ENCODE measurements around the gene ASTN2.

- TF ChIP-seq CTCF (IDR thresholded peaks at IDR 0.05) = no peak
- no peak for TF ChIP-seq EP300 (IDR thresholded peaks at IDR 0.05; ENCODE audit: low read depth)
- TF ChIP-seq POLR2AphosphoS5 (IDR thresholded peaks at IDR 0.05) = no peak
These were observed 397.4 kb downstream of the ASTN2 start for GRCh38 chr9:117017414-117017985.

Measured in transverse colon (tissue), 4 donors.